ENCODE data around the gene TRAPPC2L.
"Not testable (repeated sequence)": the region's sequence is repeated elsewhere in the genome, so short reads cannot be mapped to it uniquely, and the experiment has no call there.

Gene TRAPPC2L

GRCh38 chr16:88894266-88894665 lies 37.3 kb downstream of the TRAPPC2L start:
- DNase-seq, result not testable (repeated sequence)

- DNase-seq, result no peak
Observed at GRCh38 chr16:88894681-88895300, 37.9 kb downstream of the TRAPPC2L start.

- no peak for DNase-seq
Observed at GRCh38 chr16:88895335-88895734, 38.4 kb downstream of the TRAPPC2L start.

- no peak for DNase-seq
Observed at GRCh38 chr16:88896238-88897070, 39.5 kb downstream of the TRAPPC2L start.

- no peak for DNase-seq
Observed at GRCh38 chr16:88897696-88898425, 40.9 kb downstream of the TRAPPC2L start.

- DNase-seq, result no peak
Observed at GRCh38 chr16:88899901-88900661, 43.2 kb downstream of the TRAPPC2L start.

- no peak for DNase-seq
Observed at GRCh38 chr16:88900662-88901052, 43.7 kb downstream of the TRAPPC2L start.

GRCh38 chr16:88901718-88902337 lies 44.9 kb downstream of the TRAPPC2L start:
- no peak for DNase-seq

GRCh38 chr16:88902744-88903143 lies 45.8 kb downstream of the TRAPPC2L start:
- no peak for DNase-seq

- no peak for DNase-seq
Observed at GRCh38 chr16:88903267-88903666, 46.3 kb downstream of the TRAPPC2L start.

GRCh38 chr16:88904676-88905365 lies 47.9 kb downstream of the TRAPPC2L start:
- no peak for DNase-seq

- no peak for DNase-seq
Observed at GRCh38 chr16:88905563-88905962, 48.6 kb downstream of the TRAPPC2L start.

GRCh38 chr16:88906020-88906419 lies 49.1 kb downstream of the TRAPPC2L start:
- no peak for DNase-seq

GRCh38 chr16:88906535-88907105 lies 49.7 kb downstream of the TRAPPC2L start:
- no peak for DNase-seq

- DNase-seq, result no peak
Observed at GRCh38 chr16:88907768-88908167, 50.8 kb downstream of the TRAPPC2L start.

- DNase-seq, result no peak
Observed at GRCh38 chr16:88908307-88908706, 51.4 kb downstream of the TRAPPC2L start.

GRCh38 chr16:88909431-88910210 lies 52.7 kb downstream of the TRAPPC2L start:
- no peak for DNase-seq

GRCh38 chr16:88910284-88911135 lies 53.6 kb downstream of the TRAPPC2L start:
- DNase-seq, result no peak

GRCh38 chr16:88911136-88911945 lies 54.4 kb downstream of the TRAPPC2L start:
- no peak for DNase-seq
